Liver (tissue), 9 donors: ENCODE data around the gene TGM4. TPM values are rescaled to one million over a fixed set of nuclear protein-coding genes. Genes with fewer than 3 reads are reported as not detected.

Source experiments
- DNase-seq: peaks from one replicate; pipeline ENCODE4 v3.0.0-alpha.2; 2017; ENCODE audit warnings: low spot score
- H3K27ac ChIP-seq, 2 donors: one replicate each; pipeline ENCODE4 v1.7.0; 2013; ENCODE audit warnings: inconsistent platforms in 2 of 2, low read length in 2 of 2, control low read depth in 1 of 2, low read depth in 1 of 2, mild to moderate bottlenecking in 1 of 2
- H3K27me3 ChIP-seq, 4 donors: one replicate each; pipeline versions ENCODE4 v1.6.1 to v1.7.0; 2013; ENCODE audit warnings: low read length in 3 of 4, inconsistent platforms in 1 of 4, mild to moderate bottlenecking in 1 of 4, moderate library complexity in 1 of 4; ENCODE audit not compliant: control insufficient read depth in 4 of 4, insufficient read depth in 4 of 4
- H3K36me3 ChIP-seq, 4 donors: one replicate each; pipeline versions ENCODE4 v1.6.1 to v1.7.0; 2013; ENCODE audit warnings: low read length in 3 of 4, mild to moderate bottlenecking in 3 of 4, low read depth in 1 of 4, moderate library complexity in 1 of 4; ENCODE audit not compliant: control insufficient read depth in 4 of 4, insufficient read depth in 3 of 4
- H3K4me1 ChIP-seq, 4 donors: one replicate each; pipeline versions ENCODE4 v1.6.1 to v1.7.0; 2013; ENCODE audit warnings: low read length in 3 of 4, mild to moderate bottlenecking in 3 of 4, moderate library complexity in 1 of 4; ENCODE audit not compliant: control insufficient read depth in 4 of 4, insufficient read depth in 4 of 4
- H3K4me3 ChIP-seq, 3 donors: one replicate each; pipeline versions ENCODE4 v1.6.1 to v1.7.0; 2013; ENCODE audit warnings: low read length in 3 of 3, control low read depth in 1 of 3, low read depth in 1 of 3, mild to moderate bottlenecking in 1 of 3
- H3K9ac ChIP-seq, 2 donors: one replicate each; pipeline ENCODE4 v1.7.0; 2013; ENCODE audit warnings: low read length in 2 of 2, mild to moderate bottlenecking in 2 of 2, moderate library complexity in 2 of 2, control low read depth in 1 of 2, low read depth in 1 of 2
- H3K9me3 ChIP-seq, 4 donors: one replicate each; pipeline versions ENCODE4 v1.6.1 to v1.7.0; 2013; ENCODE audit warnings: low read length in 3 of 4; ENCODE audit not compliant: control insufficient read depth in 4 of 4
- EGR1 ChIP-seq, 2 donors: IDR thresholded peaks; 2 replicates each; pipeline ENCODE4 v1.6.1; 2016 to 2018; ENCODE audit warnings: antibody characterized with exemption in 2 of 2, low read depth in 2 of 2
- FOXA2 ChIP-seq: IDR thresholded peaks from 2 replicates; pipeline ENCODE4 v1.6.1; 2016; ENCODE audit warnings: antibody characterized with exemption
- GABPA ChIP-seq, 2 donors: IDR thresholded peaks in 1 of 2; conservative IDR thresholded peaks in 1 of 2; 2 replicates each; pipeline ENCODE4 v1.6.1; 2016; ENCODE audit warnings: antibody characterized with exemption in 2 of 2, mild to moderate bottlenecking in 1 of 2, moderate library complexity in 1 of 2
- HNF4A ChIP-seq, 2 donors: conservative IDR thresholded peaks; 2 replicates each; pipeline ENCODE4 v1.6.1; 2016; ENCODE audit warnings: antibody characterized with exemption in 2 of 2, mild to moderate bottlenecking in 2 of 2
- HNF4G ChIP-seq: IDR thresholded peaks from 2 replicates; pipeline ENCODE4 v1.6.1; 2016; ENCODE audit warnings: antibody characterized with exemption
- JUND ChIP-seq, 2 donors: IDR thresholded peaks; 2 replicates each; pipeline ENCODE4 v1.6.1; 2016; ENCODE audit warnings: antibody characterized with exemption in 2 of 2
- RAD21 ChIP-seq, 2 donors: IDR thresholded peaks; 2 replicates each; pipeline ENCODE4 v1.6.1; 2016; ENCODE audit warnings: antibody characterized with exemption in 2 of 2, mild to moderate bottlenecking in 2 of 2
- RXRA ChIP-seq, 2 donors: IDR thresholded peaks; 2 replicates each; pipeline ENCODE4 v1.6.1; 2017 to 2018; ENCODE audit warnings: antibody characterized with exemption in 2 of 2, mild to moderate bottlenecking in 1 of 2
- SP1 ChIP-seq: IDR thresholded peaks from 2 replicates; pipeline ENCODE4 v1.6.1; 2018; ENCODE audit warnings: antibody characterized with exemption, mild to moderate bottlenecking
- YY1 ChIP-seq: IDR thresholded peaks from 2 replicates; pipeline ENCODE4 v1.6.1; 2016; ENCODE audit warnings: antibody characterized with exemption, mild to moderate bottlenecking
- WGBS: extraction: QIAGEN DNeasy Blood & Tissue Kit; methylation state at CpG from one replicate; pipeline ENCODE4 v1.1.7; 2013; 5-methylcytosine and 5-hydroxymethylcytosine counted together
- polyA plus RNA-seq, 2 donors: library from polyadenylated mRNA; stranded (reverse) in 1 of 2; unstranded in 1 of 2; fragments of 200-250 nt in 1 of 2; fragments of >200 nt in 1 of 2; fragmentation: Nextera tagmentation in 1 of 2; extraction: Ambion mirVana in 1 of 2; gene quantifications; one replicate each; pipeline versions ENCODE4 v1.2.1 to v1.2.3, GENCODE V29; 2013 to 2015
- total RNA-seq, 2 donors: library from RNA; depleted of rRNA; stranded (reverse); fragments of >200 nt; gene quantifications; one replicate each; pipeline ENCODE4 v1.2.3, GENCODE V29; 2014
- TF ChIP-seq, protein P1 (sequence below): fragments of 150-350 bp; IDR thresholded peaks from 2 replicates; pipeline ENCODE4 v1.5.1; 2017; ENCODE audit warnings: improper control_type of control experiment, low read depth, low read length; ENCODE audit not compliant: missing input control
- TF ChIP-seq, protein P2 (sequence below): IDR thresholded peaks from 2 replicates; pipeline ENCODE4 v1.6.1; 2016; ENCODE audit warnings: antibody characterized with exemption
- TF ChIP-seq, protein P3 (sequence below): IDR thresholded peaks from 2 replicates; pipeline ENCODE4 v1.6.1; 2016; ENCODE audit warnings: antibody characterized with exemption
- TF ChIP-seq, protein P4 (sequence below): IDR thresholded peaks from 2 replicates; pipeline ENCODE4 v1.6.1; 2016; ENCODE audit warnings: antibody characterized with exemption, mild to moderate bottlenecking
- donor health status: healthy.
- donor health status: healthy.
- donor health status: healthy.
- donor health status: healthy.
- donor health status: healthy.

Gene TGM4
- total and polyA plus RNA-seq, 4 donors, result not detected

DNA sequence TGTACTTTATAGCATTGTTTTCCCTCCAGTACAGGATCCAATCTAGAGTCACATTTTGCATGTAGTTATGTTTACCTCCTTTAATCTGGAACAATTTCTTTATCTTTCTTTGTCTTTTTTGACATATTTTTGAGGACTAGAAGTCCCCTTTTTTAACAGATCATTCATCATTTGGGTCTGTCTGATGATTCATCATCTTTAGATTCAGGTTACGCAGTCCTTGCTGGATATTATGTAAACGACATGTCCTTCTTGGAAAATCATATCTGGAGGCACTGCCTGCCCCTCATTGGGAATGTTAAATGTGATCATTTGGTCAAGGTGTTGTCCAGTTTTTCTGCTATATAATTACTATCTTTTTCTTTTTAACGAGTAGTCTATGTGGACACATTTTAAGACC is 18.3 kb downstream of the TGM4 start:
- Histone ChIP-seq H3K27me3 (no peaks in the 10 kb centered on the region), H3K9me3 (no peaks in the 10 kb centered on the region), H3K4me1 (no peaks in the 10 kb centered on the region), H3K36me3 (no peaks in the 10 kb centered on the region), H3K9ac (no peak overlapping the region), H3K4me3 (no peak overlapping the region), H3K27ac (no peak overlapping the region)
- TF ChIP-seq RXRA (IDR thresholded peaks at IDR 0.05) (no peak), EGR1 (IDR thresholded peaks at IDR 0.05; ENCODE audit: low read depth in 2 of 2) (no peak), RAD21 (IDR thresholded peaks at IDR 0.05) (no peak), SP1 (no peak), HNF4G (no peak), FOXA2 (no peak), YY1 (no peak), GABPA (IDR thresholded peaks at IDR 0.05 in 1 of 2, conservative IDR thresholded peaks at IDR 0.05 in 1 of 2) (no peak), JUND (IDR thresholded peaks at IDR 0.05) (no peak), HNF4A (conservative IDR thresholded peaks at IDR 0.05) (no peak)
- TF ChIP-seq, protein P1, sequence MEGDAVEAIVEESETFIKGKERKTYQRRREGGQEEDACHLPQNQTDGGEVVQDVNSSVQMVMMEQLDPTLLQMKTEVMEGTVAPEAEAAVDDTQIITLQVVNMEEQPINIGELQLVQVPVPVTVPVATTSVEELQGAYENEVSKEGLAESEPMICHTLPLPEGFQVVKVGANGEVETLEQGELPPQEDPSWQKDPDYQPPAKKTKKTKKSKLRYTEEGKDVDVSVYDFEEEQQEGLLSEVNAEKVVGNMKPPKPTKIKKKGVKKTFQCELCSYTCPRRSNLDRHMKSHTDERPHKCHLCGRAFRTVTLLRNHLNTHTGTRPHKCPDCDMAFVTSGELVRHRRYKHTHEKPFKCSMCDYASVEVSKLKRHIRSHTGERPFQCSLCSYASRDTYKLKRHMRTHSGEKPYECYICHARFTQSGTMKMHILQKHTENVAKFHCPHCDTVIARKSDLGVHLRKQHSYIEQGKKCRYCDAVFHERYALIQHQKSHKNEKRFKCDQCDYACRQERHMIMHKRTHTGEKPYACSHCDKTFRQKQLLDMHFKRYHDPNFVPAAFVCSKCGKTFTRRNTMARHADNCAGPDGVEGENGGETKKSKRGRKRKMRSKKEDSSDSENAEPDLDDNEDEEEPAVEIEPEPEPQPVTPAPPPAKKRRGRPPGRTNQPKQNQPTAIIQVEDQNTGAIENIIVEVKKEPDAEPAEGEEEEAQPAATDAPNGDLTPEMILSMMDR, result no peak
- TF ChIP-seq, protein P2, sequence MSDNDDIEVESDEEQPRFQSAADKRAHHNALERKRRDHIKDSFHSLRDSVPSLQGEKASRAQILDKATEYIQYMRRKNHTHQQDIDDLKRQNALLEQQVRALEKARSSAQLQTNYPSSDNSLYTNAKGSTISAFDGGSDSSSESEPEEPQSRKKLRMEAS, result no peak
- TF ChIP-seq, protein P3, sequence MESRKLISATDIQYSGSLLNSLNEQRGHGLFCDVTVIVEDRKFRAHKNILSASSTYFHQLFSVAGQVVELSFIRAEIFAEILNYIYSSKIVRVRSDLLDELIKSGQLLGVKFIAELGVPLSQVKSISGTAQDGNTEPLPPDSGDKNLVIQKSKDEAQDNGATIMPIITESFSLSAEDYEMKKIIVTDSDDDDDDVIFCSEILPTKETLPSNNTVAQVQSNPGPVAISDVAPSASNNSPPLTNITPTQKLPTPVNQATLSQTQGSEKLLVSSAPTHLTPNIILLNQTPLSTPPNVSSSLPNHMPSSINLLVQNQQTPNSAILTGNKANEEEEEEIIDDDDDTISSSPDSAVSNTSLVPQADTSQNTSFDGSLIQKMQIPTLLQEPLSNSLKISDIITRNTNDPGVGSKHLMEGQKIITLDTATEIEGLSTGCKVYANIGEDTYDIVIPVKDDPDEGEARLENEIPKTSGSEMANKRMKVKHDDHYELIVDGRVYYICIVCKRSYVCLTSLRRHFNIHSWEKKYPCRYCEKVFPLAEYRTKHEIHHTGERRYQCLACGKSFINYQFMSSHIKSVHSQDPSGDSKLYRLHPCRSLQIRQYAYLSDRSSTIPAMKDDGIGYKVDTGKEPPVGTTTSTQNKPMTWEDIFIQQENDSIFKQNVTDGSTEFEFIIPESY, result no peak
- TF ChIP-seq, protein P4, sequence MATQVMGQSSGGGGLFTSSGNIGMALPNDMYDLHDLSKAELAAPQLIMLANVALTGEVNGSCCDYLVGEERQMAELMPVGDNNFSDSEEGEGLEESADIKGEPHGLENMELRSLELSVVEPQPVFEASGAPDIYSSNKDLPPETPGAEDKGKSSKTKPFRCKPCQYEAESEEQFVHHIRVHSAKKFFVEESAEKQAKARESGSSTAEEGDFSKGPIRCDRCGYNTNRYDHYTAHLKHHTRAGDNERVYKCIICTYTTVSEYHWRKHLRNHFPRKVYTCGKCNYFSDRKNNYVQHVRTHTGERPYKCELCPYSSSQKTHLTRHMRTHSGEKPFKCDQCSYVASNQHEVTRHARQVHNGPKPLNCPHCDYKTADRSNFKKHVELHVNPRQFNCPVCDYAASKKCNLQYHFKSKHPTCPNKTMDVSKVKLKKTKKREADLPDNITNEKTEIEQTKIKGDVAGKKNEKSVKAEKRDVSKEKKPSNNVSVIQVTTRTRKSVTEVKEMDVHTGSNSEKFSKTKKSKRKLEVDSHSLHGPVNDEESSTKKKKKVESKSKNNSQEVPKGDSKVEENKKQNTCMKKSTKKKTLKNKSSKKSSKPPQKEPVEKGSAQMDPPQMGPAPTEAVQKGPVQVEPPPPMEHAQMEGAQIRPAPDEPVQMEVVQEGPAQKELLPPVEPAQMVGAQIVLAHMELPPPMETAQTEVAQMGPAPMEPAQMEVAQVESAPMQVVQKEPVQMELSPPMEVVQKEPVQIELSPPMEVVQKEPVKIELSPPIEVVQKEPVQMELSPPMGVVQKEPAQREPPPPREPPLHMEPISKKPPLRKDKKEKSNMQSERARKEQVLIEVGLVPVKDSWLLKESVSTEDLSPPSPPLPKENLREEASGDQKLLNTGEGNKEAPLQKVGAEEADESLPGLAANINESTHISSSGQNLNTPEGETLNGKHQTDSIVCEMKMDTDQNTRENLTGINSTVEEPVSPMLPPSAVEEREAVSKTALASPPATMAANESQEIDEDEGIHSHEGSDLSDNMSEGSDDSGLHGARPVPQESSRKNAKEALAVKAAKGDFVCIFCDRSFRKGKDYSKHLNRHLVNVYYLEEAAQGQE, result no peak
- WGBS, result 85% methylated on average over 3 of the region's 3 CpGs
- DNase-seq, result no peak

DNA sequence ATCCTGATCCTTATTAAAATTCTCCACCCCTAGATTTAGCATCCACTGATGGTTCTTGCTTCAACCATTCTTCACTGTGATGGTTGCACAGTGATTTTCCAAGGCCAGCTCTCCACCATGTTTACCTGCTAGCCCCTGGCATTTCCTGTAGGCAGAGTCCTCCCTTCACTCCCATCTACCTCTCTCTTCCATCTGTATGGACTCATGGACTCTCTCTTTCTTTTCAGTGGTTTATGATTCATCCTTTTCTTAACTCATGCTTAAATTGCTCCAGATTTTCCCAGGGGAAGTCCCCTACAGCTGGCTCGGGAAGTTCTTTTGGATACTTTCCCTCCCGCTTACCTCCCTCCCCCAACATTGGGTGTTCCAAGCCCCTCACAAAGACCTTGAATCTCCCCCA is 18.7 kb downstream of the TGM4 start:
- Histone ChIP-seq H3K9ac (no peak overlapping the region), H3K27ac (no peak overlapping the region), H3K27me3 (no peaks in the 10 kb centered on the region), H3K4me3 (no peak overlapping the region), H3K9me3 (no peaks in the 10 kb centered on the region), H3K4me1 (no peaks in the 10 kb centered on the region), H3K36me3 (no peaks in the 10 kb centered on the region)
- TF ChIP-seq HNF4G (no peak), JUND (IDR thresholded peaks at IDR 0.05) (no peak), GABPA (IDR thresholded peaks at IDR 0.05 in 1 of 2, conservative IDR thresholded peaks at IDR 0.05 in 1 of 2) (no peak)
- TF ChIP-seq, protein P1, result no peak
- WGBS, result 80% methylated on average over 2 of the region's 2 CpGs
- no peak for DNase-seq
